MM.1S (cell line): ENCODE measurements around the gene C2CD2L.

Experiments used
- DNase-seq: peaks from one replicate; pipeline ENCODE4 v3.0.0-alpha.2; 2015
- H2AFZ ChIP-seq: fragments of 300-600 bp; sonication (generic); 2 replicates; pipeline ENCODE4 v1.6.0; 2016; ENCODE audit warnings: antibody characterized with exemption, low read length
- H3F3A ChIP-seq: fragments of 300-600 bp; sonication (generic); 2 replicates; pipeline ENCODE4 v1.6.1; 2016; ENCODE audit warnings: mild to moderate bottlenecking, antibody characterized with exemption, low read length, moderate library complexity, mixed read lengths; ENCODE audit not compliant: insufficient read depth
- H3K27ac ChIP-seq: fragments of 300-600 bp; sonication (generic); 2 replicates; pipeline ENCODE4 v1.5.1; 2016; ENCODE audit warnings: mild to moderate bottlenecking, low read length
- H3K27me3 ChIP-seq: fragments of 300-600 bp; sonication (generic); replicated peaks from 2 replicates; pipeline ENCODE4 v1.6.0; 2016; ENCODE audit warnings: low read length; ENCODE audit not compliant: insufficient read depth
- H3K36me3 ChIP-seq: fragments of 300-600 bp; sonication (generic); replicated peaks from 2 replicates; pipeline ENCODE4 v1.6.1; 2016; ENCODE audit warnings: mild to moderate bottlenecking, low read length, mixed read lengths; ENCODE audit not compliant: insufficient read depth
- H3K4me1 ChIP-seq: fragments of 300-600 bp; sonication (generic); 2 replicates; pipeline ENCODE4 v1.6.1; 2016; ENCODE audit warnings: low read length, mixed read lengths
- H3K4me2 ChIP-seq: fragments of 300-600 bp; sonication (generic); 2 replicates; pipeline ENCODE4 v1.6.0; 2016; ENCODE audit warnings: low read depth, low read length
- H3K4me3 ChIP-seq: fragments of 300-600 bp; sonication (generic); 2 replicates; pipeline ENCODE4 v1.5.1; 2016; ENCODE audit warnings: low read length, mixed read lengths
- H3K79me2 ChIP-seq: fragments of 300-600 bp; sonication (generic); 2 replicates; pipeline ENCODE4 v1.6.1; 2016; ENCODE audit warnings: mixed run types, low read length, mixed read lengths
- H3K9ac ChIP-seq: fragments of 300-600 bp; sonication (generic); 2 replicates; pipeline ENCODE4 v1.6.1; 2016; ENCODE audit warnings: low read length, mixed read lengths
- H3K9me2 ChIP-seq: fragments of 300-600 bp; sonication (generic); replicated peaks from 2 replicates; pipeline ENCODE4 v1.6.1; 2016; ENCODE audit warnings: mild to moderate bottlenecking, low read length, mixed read lengths; ENCODE audit not compliant: insufficient read depth
- H3K9me3 ChIP-seq: fragments of 300-600 bp; sonication (generic); replicated peaks from 2 replicates; pipeline ENCODE4 v1.6.1; 2016; ENCODE audit warnings: mild to moderate bottlenecking, low read length, mixed read lengths; ENCODE audit not compliant: insufficient read depth
- H4K20me1 ChIP-seq: fragments of 300-600 bp; sonication (generic); 2 replicates; pipeline ENCODE4 v1.6.1; 2016; ENCODE audit warnings: mild to moderate bottlenecking, low read length, moderate library complexity, mixed read lengths; ENCODE audit not compliant: insufficient read depth
- CTCF ChIP-seq: fragments of 300-600 bp; sonication (generic); IDR thresholded peaks from 2 replicates; pipeline ENCODE4 v1.5.1; 2016; ENCODE audit warnings: antibody characterized with exemption, low read length, mixed read lengths
- EZH2 ChIP-seq: fragments of 300-600 bp; sonication (generic); optimal IDR thresholded peaks from 2 replicates; pipeline ENCODE3; 2017; ENCODE audit warnings: low read depth, mild to moderate bottlenecking, antibody characterized with exemption, low read length, mixed read lengths
- EZH2phosphoT487 ChIP-seq: fragments of 300-600 bp; sonication (generic); IDR thresholded peaks from 2 replicates; pipeline ENCODE4 v1.6.1; 2018; ENCODE audit warnings: antibody characterized with exemption, low read length

The C2CD2L gene

GRCh38 chr11:119149786-119150275, 42.7 kb downstream of the C2CD2L start:
- H3K27ac ChIP-seq: no peak overlapping the region
- H3K4me2 ChIP-seq: peak overlapping the region; percentile 99; the same call in 1 of the 2 replicates
- H3K4me1 ChIP-seq: peaks cover 7% of the 10 kb centered on the region
- H3K4me3 ChIP-seq: no peak overlapping the region
- H3K27me3 ChIP-seq: peaks cover 58% of the 10 kb centered on the region
- no peak overlapping the region for H2AFZ ChIP-seq
- no peaks in the 10 kb centered on the region for H3K9me2 ChIP-seq
- H3K9ac ChIP-seq: no peak overlapping the region
- DNase-seq: no peak
- H3K9me3 ChIP-seq: no peaks in the 10 kb centered on the region
- H3K36me3 ChIP-seq: no peaks in the 10 kb centered on the region
- no peaks in the 10 kb centered on the region for H3K79me2 ChIP-seq
- no peaks in the 10 kb centered on the region for H4K20me1 ChIP-seq
- no peaks in the 10 kb centered on the region for H3F3A ChIP-seq
- TF ChIP-seq EZH2phosphoT487: no peak
- no peak for TF ChIP-seq CTCF
- TF ChIP-seq EZH2: no peak

GRCh38 chr11:119152043-119152442, 44.9 kb downstream of the C2CD2L start:
- peaks cover 7% of the 10 kb centered on the region for H3K4me1 ChIP-seq
- no peaks in the 10 kb centered on the region for H3K9me2 ChIP-seq
- H2AFZ ChIP-seq: no peak overlapping the region
- H3K36me3 ChIP-seq: no peaks in the 10 kb centered on the region
- H3K9ac ChIP-seq: no peak overlapping the region
- H3K79me2 ChIP-seq: no peaks in the 10 kb centered on the region
- TF ChIP-seq CTCF (no peak), EZH2phosphoT487 (no peak), EZH2 (no peak)
- no peak overlapping the region for H3K4me2 ChIP-seq
- H3K9me3 ChIP-seq: no peaks in the 10 kb centered on the region
- H3K27me3 ChIP-seq: peaks cover 66% of the 10 kb centered on the region
- no peaks in the 10 kb centered on the region for H3F3A ChIP-seq
- H3K4me3 ChIP-seq: no peak overlapping the region
- H4K20me1 ChIP-seq: no peaks in the 10 kb centered on the region
- no peak for DNase-seq
- H3K27ac ChIP-seq: no peak overlapping the region

GRCh38 chr11:119152604-119153003, 45.5 kb downstream of the C2CD2L start:
- no peaks in the 10 kb centered on the region for H3K9me2 ChIP-seq
- no peaks in the 10 kb centered on the region for H3K79me2 ChIP-seq
- H3K4me3 ChIP-seq: no peak overlapping the region
- H3K27me3 ChIP-seq: peaks cover 62% of the 10 kb centered on the region
- H3F3A ChIP-seq: no peaks in the 10 kb centered on the region
- no peak overlapping the region for H2AFZ ChIP-seq
- H3K36me3 ChIP-seq: no peaks in the 10 kb centered on the region
- TF ChIP-seq CTCF: no peak
- TF ChIP-seq EZH2phosphoT487: no peak
- no peak for TF ChIP-seq EZH2
- H3K27ac ChIP-seq: no peak overlapping the region
- no peak overlapping the region for H3K9ac ChIP-seq
- H4K20me1 ChIP-seq: no peaks in the 10 kb centered on the region
- H3K4me2 ChIP-seq: no peak overlapping the region
- DNase-seq: no peak
- peaks cover 7% of the 10 kb centered on the region for H3K4me1 ChIP-seq
- H3K9me3 ChIP-seq: no peaks in the 10 kb centered on the region
